Uterus (tissue), 2 donors: ENCODE data around the gene CD4.

ENCODE experiments used
- CTCF ChIP-seq, 4 experiments: fragments of 200-600 bp in 2 of 4; fragments of 450-650 bp in 2 of 4; sonication (generic) in 2 of 4; IDR thresholded peaks; one replicate each; pipeline ENCODE4 v1.5.1; 2016 to 2019; ENCODE audit warnings: antibody characterized with exemption in 4 of 4, mild to moderate bottlenecking in 2 of 4, moderate library complexity in 1 of 4
- POLR2A ChIP-seq, 2 donors: fragments of 450-650 bp; IDR thresholded peaks; one replicate each; pipeline ENCODE4 v1.6.1; 2016; ENCODE audit warnings: antibody characterized with exemption in 2 of 2, mild to moderate bottlenecking in 1 of 2, moderate library complexity in 1 of 2

- no peak for TF ChIP-seq CTCF (IDR thresholded peaks at IDR 0.05)
- no peak for TF ChIP-seq POLR2A (IDR thresholded peaks at IDR 0.05)
These were observed 9.5 kb upstream of the CD4 start for GRCh38 chr12:6779708-6780432.
